HepG2 (cell line): ENCODE data around the gene USP24. TPM values are rescaled to one million over a fixed set of nuclear protein-coding genes. Genes with fewer than 3 reads are reported as not detected.
A peak's percentile ranks its signal among the peaks of the same experiment; 100 is the strongest.

Experiments used
- AHR ChIP-seq: IDR thresholded peaks from 2 replicates; pipeline ENCODE4 v1.6.1; 2018; ENCODE audit warnings: missing genetic modification reagents, missing compliant biosample characterization
- CBX5 ChIP-seq: sonication (generic); formaldehyde crosslinking; IDR thresholded peaks from 2 replicates; pipeline ENCODE4 v1.4.0; 2020; ENCODE audit warnings: missing genetic modification reagents, borderline replicate concordance
- CEBPG ChIP-seq: IDR thresholded peaks from 2 replicates; pipeline ENCODE4 v1.6.1; 2016
- EZH2 ChIP-seq: conservative IDR thresholded peaks from 2 replicates; pipeline ENCODE4 v1.6.1; 2012; ENCODE audit warnings: mild to moderate bottlenecking, low read depth, low read length, moderate library complexity
- GABPB1 ChIP-seq: IDR thresholded peaks from 2 replicates; pipeline ENCODE4 v1.6.1; 2016; ENCODE audit warnings: mild to moderate bottlenecking, missing genetic modification reagents, moderate library complexity, missing compliant biosample characterization
- HNF4A ChIP-seq: sonication (generic); formaldehyde crosslinking; IDR thresholded peaks from 2 replicates; pipeline ENCODE4 v1.4.0; 2020; ENCODE audit warnings: missing genetic modification reagents
- HNF4G ChIP-seq, 2 experiments: sonication (generic) in 1 of 2; formaldehyde crosslinking in 1 of 2; IDR thresholded peaks; 2 replicates each; pipeline versions ENCODE4 v1.4.0 to v1.6.1; 2011 to 2020; ENCODE audit warnings: borderline replicate concordance in 2 of 2, low read depth in 2 of 2, mild to moderate bottlenecking in 2 of 2, low read length in 1 of 2, missing genetic modification reagents in 1 of 2, moderate library complexity in 1 of 2
- HNRNPK ChIP-seq: fragments of 200-400 bp; formaldehyde crosslinking; IDR thresholded peaks from 2 replicates; pipeline ENCODE4 v1.6.1; 2018; ENCODE audit warnings: low read length, low read depth, moderate library complexity, mild to moderate bottlenecking; ENCODE audit not compliant: poor library complexity, severe bottlenecking
- KAT8 ChIP-seq: IDR thresholded peaks from 2 replicates; pipeline ENCODE4 v1.6.1; 2016; ENCODE audit warnings: missing genetic modification reagents, missing compliant biosample characterization
- KDM2A ChIP-seq: sonication (generic); formaldehyde crosslinking; IDR thresholded peaks from 2 replicates; pipeline ENCODE4 v1.4.0; 2020; ENCODE audit warnings: low read depth, missing genetic modification reagents, borderline replicate concordance
- KDM4B ChIP-seq: sonication (generic); formaldehyde crosslinking; IDR thresholded peaks from 2 replicates; pipeline ENCODE4 v1.4.0; 2020; ENCODE audit warnings: missing genetic modification reagents
- MIER2 ChIP-seq: IDR thresholded peaks from 2 replicates; pipeline ENCODE4 v1.6.1; 2016; ENCODE audit warnings: missing biosample characterization, missing genetic modification reagents
- MYC ChIP-seq: sonication (generic); formaldehyde crosslinking; IDR thresholded peaks from 2 replicates; pipeline ENCODE4 v1.9.0; 2021; ENCODE audit warnings: missing genetic modification reagents, borderline replicate concordance
- SALL1 ChIP-seq: sonication (generic); formaldehyde crosslinking; IDR thresholded peaks from 2 replicates; pipeline ENCODE4 v1.8.0; 2022; ENCODE audit warnings: mild to moderate bottlenecking, missing genetic modification reagents
- SIX4 ChIP-seq: sonication (generic); formaldehyde crosslinking; IDR thresholded peaks from 2 replicates; pipeline ENCODE4 v1.4.0; 2020; ENCODE audit warnings: missing genetic modification reagents
- TEAD3 ChIP-seq: optimal IDR thresholded peaks from 2 replicates; pipeline ENCODE3; 2016; ENCODE audit warnings: borderline replicate concordance
- TSC22D2 ChIP-seq: sonication (generic); formaldehyde crosslinking; IDR thresholded peaks from 2 replicates; pipeline ENCODE4 v1.5.1; 2020; ENCODE audit warnings: missing genetic modification reagents, mild to moderate bottlenecking, borderline replicate concordance
- ZFP36 ChIP-seq: fragments of 150-350 bp; IDR thresholded peaks from 2 replicates; pipeline ENCODE4 v1.6.1; 2018; ENCODE audit warnings: borderline replicate concordance, low read length, low read depth; ENCODE audit not compliant: partially characterized antibody
- ZFP90 ChIP-seq: sonication (generic); formaldehyde crosslinking; IDR thresholded peaks from 2 replicates; pipeline ENCODE4 v1.8.0; 2022; ENCODE audit warnings: missing genetic modification reagents, mild to moderate bottlenecking, inconsistent platforms, borderline replicate concordance
- ZMYM3 ChIP-seq: sonication (generic); formaldehyde crosslinking; IDR thresholded peaks from 2 replicates; pipeline ENCODE4 v1.5.1; 2020; ENCODE audit warnings: mild to moderate bottlenecking, missing genetic modification reagents
- ZNF136 ChIP-seq: sonication (generic); formaldehyde crosslinking; IDR thresholded peaks from 2 replicates; pipeline ENCODE4 v1.8.1; 2022; ENCODE audit warnings: low read depth, mild to moderate bottlenecking, moderate library complexity, missing genetic modification reagents
- ZNF598 ChIP-seq: sonication (generic); formaldehyde crosslinking; IDR thresholded peaks from 2 replicates; pipeline ENCODE4 v1.5.1; 2020; ENCODE audit warnings: mild to moderate bottlenecking, missing genetic modification reagents, borderline replicate concordance
- ZNF704 ChIP-seq: sonication (generic); formaldehyde crosslinking; IDR thresholded peaks from 2 replicates; pipeline ENCODE4 v1.8.1; 2023; ENCODE audit warnings: mild to moderate bottlenecking, inconsistent platforms, moderate library complexity, missing genetic modification reagents, borderline replicate concordance
- ZNF772 ChIP-seq: sonication (generic); formaldehyde crosslinking; IDR thresholded peaks from 2 replicates; pipeline ENCODE4 v1.5.0; 2020; ENCODE audit warnings: mild to moderate bottlenecking, missing genetic modification reagents
- ZSCAN25 ChIP-seq: sonication (generic); formaldehyde crosslinking; IDR thresholded peaks from 2 replicates; pipeline ENCODE4 v1.8.0; 2022; ENCODE audit warnings: mild to moderate bottlenecking, missing genetic modification reagents
- polyA plus RNA-seq, 8 experiments: library from polyadenylated mRNA; depleted of rRNA in 3 of 8; stranded (reverse) in 7 of 8; unstranded in 1 of 8; fragments of >200 nt; fragmentation: Illumina TruSeq in 4 of 8; extraction: Trizol in 4 of 8; gene quantifications; 2 replicates each; pipeline versions ENCODE4 v1.2.1 to v1.2.3, GENCODE V29; 2011 to 2016; ENCODE audit warnings: low read depth in 4 of 8, missing spikeins in 1 of 8, mixed read lengths in 1 of 8; ENCODE audit not compliant: insufficient read depth in 1 of 8
- total RNA-seq, 5 experiments: library from RNA; depleted of rRNA; stranded (reverse); fragments of >200 nt; fragmentation: Illumina TruSeq; extraction: Trizol; gene quantifications; 2 replicates each; pipeline ENCODE4 v1.2.3, GENCODE V29; 2016; ENCODE audit warnings: low read depth in 1 of 5
- TF ChIP-seq, protein P1 (sequence below): sonication (generic); formaldehyde crosslinking; IDR thresholded peaks from 2 replicates; pipeline ENCODE4 v1.4.0; 2020; ENCODE audit warnings: missing genetic modification reagents

The USP24 gene
- total and polyA plus RNA-seq, 2 of the 13 experiments (the other 11 are each of a cell fraction or from before 2014, with no cell fraction given) = 18.8 to 47.6 TPM

GRCh38 chr1:55021942-55022546, 193.1 kb downstream of the USP24 start (continued):
- TF ChIP-seq HNF4A (CRISPR knock-in tag) = 0 out of 2 replicates have a peak, but pooled peaks have one; percentile 12
- peak; percentile 79 for TF ChIP-seq SALL1 (CRISPR knock-in tag)
- TF ChIP-seq HNRNPK = no peak
- TF ChIP-seq GABPB1 (CRISPR knock-in tag) = peak; percentile 63; the same call in 1 of the 2 replicates
- no peak for TF ChIP-seq ZNF772 (CRISPR knock-in tag)
- 0 out of 2 replicates have a peak, but pooled peaks have one; percentile 19 for TF ChIP-seq CEBPG
- peak; percentile 96 for TF ChIP-seq ZMYM3 (CRISPR knock-in tag)
- peak; percentile 63; the same call in 1 of the 2 replicates for TF ChIP-seq KDM2A (CRISPR knock-in tag)
- TF ChIP-seq ZFP90 = 0 out of 2 replicates have a peak, but pooled peaks have one; percentile 35
- TF ChIP-seq KDM4B (CRISPR knock-in tag) = no peak
- TF ChIP-seq AHR (CRISPR knock-in tag) = 0 out of 2 replicates have a peak, but pooled peaks have one; percentile 20
- peak; percentile 42; the same call in 1 of the 2 replicates for TF ChIP-seq ZNF598 (CRISPR knock-in tag)
- 0 out of 2 replicates have a peak, but pooled peaks have one; percentile 64 for TF ChIP-seq ZNF136 (CRISPR knock-in tag)
- 0 out of 2 replicates have a peak, but pooled peaks have one; percentile 39 for TF ChIP-seq ZNF704 (CRISPR knock-in tag)
- peak; percentile 67; the same call in 1 of the 2 replicates for TF ChIP-seq CBX5
- TF ChIP-seq, protein P1, sequence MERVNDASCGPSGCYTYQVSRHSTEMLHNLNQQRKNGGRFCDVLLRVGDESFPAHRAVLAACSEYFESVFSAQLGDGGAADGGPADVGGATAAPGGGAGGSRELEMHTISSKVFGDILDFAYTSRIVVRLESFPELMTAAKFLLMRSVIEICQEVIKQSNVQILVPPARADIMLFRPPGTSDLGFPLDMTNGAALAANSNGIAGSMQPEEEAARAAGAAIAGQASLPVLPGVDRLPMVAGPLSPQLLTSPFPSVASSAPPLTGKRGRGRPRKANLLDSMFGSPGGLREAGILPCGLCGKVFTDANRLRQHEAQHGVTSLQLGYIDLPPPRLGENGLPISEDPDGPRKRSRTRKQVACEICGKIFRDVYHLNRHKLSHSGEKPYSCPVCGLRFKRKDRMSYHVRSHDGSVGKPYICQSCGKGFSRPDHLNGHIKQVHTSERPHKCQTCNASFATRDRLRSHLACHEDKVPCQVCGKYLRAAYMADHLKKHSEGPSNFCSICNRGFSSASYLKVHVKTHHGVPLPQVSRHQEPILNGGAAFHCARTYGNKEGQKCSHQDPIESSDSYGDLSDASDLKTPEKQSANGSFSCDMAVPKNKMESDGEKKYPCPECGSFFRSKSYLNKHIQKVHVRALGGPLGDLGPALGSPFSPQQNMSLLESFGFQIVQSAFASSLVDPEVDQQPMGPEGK (CRISPR knock-in tag) = 0 out of 2 replicates have a peak, but pooled peaks have one; percentile 27
- peak; percentile 52; the same call in 1 of the 2 replicates for TF ChIP-seq MIER2 (CRISPR knock-in tag)
- TF ChIP-seq SIX4 (CRISPR knock-in tag) = peak; percentile 71; the same call in 1 of the 2 replicates
- TF ChIP-seq KAT8 (CRISPR knock-in tag) = peak; percentile 61
- peak; percentile 43; the same call in 1 of the 2 replicates for TF ChIP-seq MYC (CRISPR knock-in tag)
- TF ChIP-seq TEAD3 (CRISPR knock-in tag) = peak; percentile 32
- TF ChIP-seq HNF4G (IDR thresholded peaks at IDR 0.05; ENCODE audit: borderline replicate concordance, low read depth, low read length) = no peak
- TF ChIP-seq HNF4G (CRISPR knock-in tag; IDR thresholded peaks at IDR 0.05; ENCODE audit: borderline replicate concordance, low read depth) = no peak
- no peak for TF ChIP-seq TSC22D2 (CRISPR knock-in tag)
- TF ChIP-seq EZH2 = no peak
- TF ChIP-seq ZSCAN25 (CRISPR knock-in tag) = 0 out of 2 replicates have a peak, but pooled peaks have one; percentile 33
- peak; percentile 92 for TF ChIP-seq ZFP36
